ENCODE data around the gene PRKCA. TPM values are rescaled to one million over a fixed set of nuclear protein-coding genes. Genes with fewer than 3 reads are reported as not detected.

Gene PRKCA
- total RNA-seq, 1 donor, result 60.5 TPM

DNA sequence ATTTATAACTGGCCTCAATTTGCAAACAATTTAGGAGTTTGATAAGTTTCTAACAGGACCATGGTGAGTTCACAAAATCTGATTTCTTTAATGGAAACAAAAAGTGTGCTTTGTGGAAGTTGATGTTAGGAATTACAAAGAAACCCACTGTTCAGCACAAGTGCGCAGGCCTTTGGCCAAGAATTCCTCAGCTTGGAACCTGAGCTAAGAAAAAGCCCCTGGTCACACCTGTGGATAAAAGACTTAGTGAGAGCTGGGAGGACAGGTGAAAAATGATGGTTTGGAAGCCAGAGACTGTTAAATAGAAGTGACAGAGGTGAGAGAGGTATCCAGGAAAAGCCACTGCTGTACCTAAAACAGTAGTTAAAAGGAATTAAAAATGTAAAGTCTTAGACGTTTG is 64.7 kb downstream of the PRKCA start:
- TF ChIP-seq, protein P1, sequence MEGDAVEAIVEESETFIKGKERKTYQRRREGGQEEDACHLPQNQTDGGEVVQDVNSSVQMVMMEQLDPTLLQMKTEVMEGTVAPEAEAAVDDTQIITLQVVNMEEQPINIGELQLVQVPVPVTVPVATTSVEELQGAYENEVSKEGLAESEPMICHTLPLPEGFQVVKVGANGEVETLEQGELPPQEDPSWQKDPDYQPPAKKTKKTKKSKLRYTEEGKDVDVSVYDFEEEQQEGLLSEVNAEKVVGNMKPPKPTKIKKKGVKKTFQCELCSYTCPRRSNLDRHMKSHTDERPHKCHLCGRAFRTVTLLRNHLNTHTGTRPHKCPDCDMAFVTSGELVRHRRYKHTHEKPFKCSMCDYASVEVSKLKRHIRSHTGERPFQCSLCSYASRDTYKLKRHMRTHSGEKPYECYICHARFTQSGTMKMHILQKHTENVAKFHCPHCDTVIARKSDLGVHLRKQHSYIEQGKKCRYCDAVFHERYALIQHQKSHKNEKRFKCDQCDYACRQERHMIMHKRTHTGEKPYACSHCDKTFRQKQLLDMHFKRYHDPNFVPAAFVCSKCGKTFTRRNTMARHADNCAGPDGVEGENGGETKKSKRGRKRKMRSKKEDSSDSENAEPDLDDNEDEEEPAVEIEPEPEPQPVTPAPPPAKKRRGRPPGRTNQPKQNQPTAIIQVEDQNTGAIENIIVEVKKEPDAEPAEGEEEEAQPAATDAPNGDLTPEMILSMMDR (IDR thresholded peaks at IDR 0.05; ENCODE audit: insufficient read depth, low read depth, low read length), result no peak
- H3K4me3 ChIP-seq (ENCODE audit: low read depth, low read length), result no peak overlapping the region
- no peak for DNase-seq (ENCODE audit: low read depth)

DNA sequence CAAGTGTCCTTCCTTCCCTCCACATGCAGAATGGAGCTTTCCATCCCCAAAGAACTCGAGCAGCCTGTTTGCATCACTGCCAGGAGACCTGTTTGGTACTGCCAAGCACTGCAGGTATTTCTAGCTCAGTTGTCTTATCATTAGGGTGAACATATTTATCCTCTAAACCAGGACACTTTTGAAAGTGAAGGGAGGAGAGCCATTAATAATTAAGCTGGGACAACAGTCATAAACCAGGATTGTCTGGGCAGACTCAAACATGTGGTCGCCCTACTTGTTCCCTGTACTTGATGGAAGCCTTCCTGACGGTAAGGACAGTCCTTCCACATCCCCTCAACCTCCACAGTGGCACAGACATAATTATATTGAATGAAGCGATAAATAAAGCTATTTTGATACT is 67.4 kb downstream of the PRKCA start:
- DNase-seq (ENCODE audit: low read depth), result no peak
- H3K4me3 ChIP-seq (ENCODE audit: low read depth, low read length), result no peak overlapping the region
- TF ChIP-seq, protein P1 (IDR thresholded peaks at IDR 0.05; ENCODE audit: insufficient read depth, low read depth, low read length), result no peak

DNA sequence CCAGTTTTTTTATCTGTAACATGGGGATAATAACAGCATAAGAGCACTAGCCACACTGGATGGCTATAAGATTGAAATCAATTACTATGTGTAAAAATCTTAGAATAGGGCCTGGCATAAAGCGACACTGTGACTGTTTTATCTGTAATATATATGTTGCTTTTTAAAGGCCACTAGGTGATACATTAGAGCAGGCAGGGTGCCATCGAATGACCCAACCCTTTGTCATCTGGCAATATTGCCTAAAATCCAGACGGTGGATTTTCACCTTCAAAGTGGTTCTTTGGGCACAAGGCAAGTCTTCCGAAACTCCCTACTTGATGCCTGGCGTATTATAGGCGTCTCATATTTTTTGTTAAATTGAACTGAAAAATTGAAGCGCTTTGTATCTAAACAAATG is 69.1 kb downstream of the PRKCA start:
- DNase-seq (ENCODE audit: low read depth), result no peak
- TF ChIP-seq, protein P1 (IDR thresholded peaks at IDR 0.05; ENCODE audit: insufficient read depth, low read depth, low read length), result no peak
- no peak overlapping the region for H3K4me3 ChIP-seq (ENCODE audit: low read depth, low read length)

DNA sequence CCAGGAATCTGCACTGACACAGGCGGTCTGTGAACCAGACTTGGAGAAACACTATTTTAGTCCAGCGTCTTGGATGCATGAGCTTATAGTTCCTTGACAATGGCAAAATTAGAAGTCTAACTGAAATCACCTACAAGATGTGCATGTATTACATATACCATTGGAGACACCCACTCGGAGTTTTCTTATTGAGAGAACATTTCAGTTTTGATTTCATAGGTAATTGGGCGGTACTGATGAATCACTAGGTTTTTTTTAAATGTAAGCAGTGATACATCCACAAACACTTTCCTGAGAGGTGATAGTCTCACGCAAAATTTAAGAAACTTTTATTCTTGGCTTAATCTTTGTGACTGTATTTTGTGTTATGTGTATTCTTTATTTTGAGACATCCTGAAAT is 69.8 kb downstream of the PRKCA start:
- H3K4me3 ChIP-seq (ENCODE audit: low read depth, low read length), result no peak overlapping the region
- TF ChIP-seq, protein P1 (IDR thresholded peaks at IDR 0.05; ENCODE audit: insufficient read depth, low read depth, low read length), result no peak
- DNase-seq (ENCODE audit: low read depth), result no peak

DNA sequence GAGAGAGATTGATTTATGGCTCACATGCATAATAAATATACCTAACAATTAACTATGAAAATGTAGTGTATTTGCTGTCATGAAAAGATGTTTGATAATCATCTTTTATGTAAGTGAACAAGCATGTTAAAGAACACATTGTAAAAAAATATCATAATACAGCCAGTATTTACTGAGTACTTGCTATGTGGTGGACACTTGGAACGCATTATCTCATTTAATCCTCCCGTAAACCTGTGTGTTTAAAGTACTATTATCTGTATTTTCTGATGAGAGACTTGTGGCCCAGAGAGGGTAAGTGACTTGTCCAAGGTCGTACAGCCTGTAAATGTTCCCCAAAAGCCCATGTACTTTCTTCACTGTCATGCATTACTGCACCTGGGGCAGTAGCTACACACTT is 70.7 kb downstream of the PRKCA start:
- TF ChIP-seq, protein P1 (IDR thresholded peaks at IDR 0.05; ENCODE audit: insufficient read depth, low read depth, low read length), result no peak
- DNase-seq (ENCODE audit: low read depth), result no peak

DNA sequence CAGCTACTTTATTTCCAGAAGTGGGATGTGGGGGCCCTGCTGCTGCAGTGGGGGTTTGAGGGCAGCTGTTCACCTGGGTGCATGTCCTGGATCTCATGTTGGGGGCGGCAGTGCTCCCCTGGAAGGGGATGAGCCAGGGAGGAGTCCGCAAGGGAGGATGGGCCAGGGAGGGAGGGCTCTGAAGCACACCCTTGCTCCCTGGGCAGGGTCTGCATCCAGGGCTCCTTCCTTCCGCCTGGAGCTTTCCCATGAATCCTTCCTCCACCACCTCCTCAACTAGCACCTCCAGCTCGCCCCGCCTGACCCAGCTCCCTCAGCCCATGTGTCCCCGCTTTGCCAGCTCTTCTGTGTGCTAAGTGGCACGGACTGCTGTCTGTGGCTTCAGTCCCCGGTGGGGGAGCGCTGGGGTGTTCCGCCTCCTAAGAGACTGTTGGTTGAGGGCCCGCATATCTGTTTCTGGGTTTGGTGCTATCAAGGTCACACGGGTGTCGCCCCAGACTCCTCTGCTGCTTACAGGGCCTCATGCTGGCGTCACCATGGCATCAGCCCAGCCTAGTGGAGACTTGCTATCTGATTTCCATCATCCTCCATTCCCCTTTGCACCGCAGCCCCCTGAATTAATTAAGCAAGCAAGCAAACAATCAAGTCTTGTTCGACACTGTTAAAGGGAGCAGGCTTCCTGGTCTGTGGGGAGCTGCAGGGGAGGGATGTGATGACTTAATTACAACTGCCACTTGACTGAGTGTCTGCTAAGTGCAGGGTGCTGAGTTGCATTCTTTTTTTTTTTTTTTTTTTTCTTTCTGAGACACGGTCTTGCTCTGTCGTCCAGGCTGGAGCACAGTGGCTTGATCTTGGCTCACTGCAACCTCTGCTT is 71.8 kb downstream of the PRKCA start:
- DNase-seq (ENCODE audit: low read depth), result peak; percentile 29
- no peak overlapping the region for H3K4me3 ChIP-seq (ENCODE audit: low read depth, low read length)
- TF ChIP-seq, protein P1 (IDR thresholded peaks at IDR 0.05; ENCODE audit: insufficient read depth, low read depth, low read length), result no peak

More for the DNA sequence above, 70.7 kb downstream of the PRKCA start:
- no peak overlapping the region for H3K4me3 ChIP-seq (ENCODE audit: low read depth, low read length)
